B cell (primary cell): ENCODE results near the gene SLC15A4. TPM values are rescaled to one million over a fixed set of nuclear protein-coding genes. Genes with fewer than 3 reads are reported as not detected.
"Not testable (repeated sequence)": the region's sequence is repeated elsewhere in the genome, so short reads cannot be mapped to it uniquely, and the experiment has no call there.

ENCODE experiments used
- ATAC-seq: fragments of 200-7000 bp; cut with Tn5 transposase; one replicate; pipeline ENCODE4 v1.10.0; 2021; ENCODE audit warnings: low read depth, mild to moderate bottlenecking, moderate number of reproducible peaks, moderate library complexity
- CTCF ChIA-PET: fragments of 350-600 bp; sonication (Branson Sonifier 250); formaldehyde crosslinking; loops from one replicate; lab custom pipeline; 2021; ENCODE audit warnings: antibody characterized with exemption, inconsistent platforms; lab: Charles Lee
- POLR2A ChIA-PET: fragments of 350-600 bp; sonication (Branson Sonifier 250); formaldehyde crosslinking; loops from one replicate; lab custom pipeline; 2021; ENCODE audit warnings: antibody characterized with exemption; lab: Charles Lee
- DNase-seq: peaks from one replicate; pipeline ENCODE4 v3.0.0; 2013
- H2AFZ ChIP-seq: 2 replicates; pipeline ENCODE4 v1.6.1; 2012; ENCODE audit warnings: mild to moderate bottlenecking, low read depth, low read length; ENCODE audit not compliant: insufficient read depth, poor library complexity, severe bottlenecking
- H3K27ac ChIP-seq, 2 donors: 1 replicate in 1 of 2; 2 replicates in 1 of 2; pipeline ENCODE4 v1.5.1; 2012 to 2013; ENCODE audit warnings: low read length in 2 of 2, mild to moderate bottlenecking in 2 of 2, moderate library complexity in 1 of 2
- H3K27me3 ChIP-seq, 4 experiments: fragments of 200-600 bp in 1 of 4; sonication (generic) in 1 of 4; replicated peaks in 1 of 4; 1 replicate in 2 of 4; 2 replicates in 2 of 4; pipeline versions ENCODE4 v1.6.1 to v1.7.0; 2013 to 2016; ENCODE audit warnings: low read length in 3 of 4, mild to moderate bottlenecking in 2 of 4, mixed read lengths in 1 of 4, moderate library complexity in 1 of 4; ENCODE audit not compliant: insufficient read depth in 4 of 4, control insufficient read depth in 3 of 4; ENCODE audit errors: control extremely low read depth in 1 of 4
- H3K36me3 ChIP-seq, 2 experiments: replicated peaks in 1 of 2; 1 replicate in 1 of 2; 2 replicates in 1 of 2; pipeline versions ENCODE4 v1.6.1 to v1.7.1; 2013; ENCODE audit warnings: low read length in 1 of 2; ENCODE audit not compliant: insufficient read depth in 2 of 2, control insufficient read depth in 1 of 2; ENCODE audit errors: control extremely low read depth in 1 of 2, extremely low read depth in 1 of 2
- H3K4me1 ChIP-seq, 2 donors: fragments of 200-600 bp in 1 of 2; sonication (generic) in 1 of 2; 1 replicate in 1 of 2; 2 replicates in 1 of 2; pipeline versions ENCODE4 v1.5.1 to v1.6.1; 2013 to 2017; ENCODE audit warnings: low read length in 2 of 2; ENCODE audit not compliant: control insufficient read depth in 2 of 2, insufficient read depth in 2 of 2
- H3K4me2 ChIP-seq: replicated peaks from 2 replicates; pipeline ENCODE3; 2012; ENCODE audit warnings: mild to moderate bottlenecking, low read depth, low read length; ENCODE audit not compliant: poor library complexity, severe bottlenecking
- H3K4me3 ChIP-seq, 5 experiments: fragments of 200-600 bp in 1 of 5; sonication (generic) in 1 of 5; 1 replicate in 3 of 5; 2 replicates in 2 of 5; pipeline versions ENCODE4 v1.5.1 to v1.7.0; 2011 to 2016; ENCODE audit warnings: low read length in 4 of 5, mild to moderate bottlenecking in 4 of 5, low read depth in 2 of 5, control low read depth in 1 of 5, moderate library complexity in 1 of 5; ENCODE audit not compliant: insufficient read depth in 1 of 5; ENCODE audit errors: control extremely low read depth in 1 of 5, extremely low read depth in 1 of 5
- H3K79me2 ChIP-seq: fragments of 200-600 bp; sonication (generic); one replicate; pipeline ENCODE4 v1.6.0; 2016; ENCODE audit warnings: low read length; ENCODE audit not compliant: control insufficient read depth, insufficient read depth
- H3K9ac ChIP-seq: fragments of 200-600 bp; sonication (generic); 2 replicates; pipeline ENCODE4 v1.6.1; 2017; ENCODE audit warnings: mild to moderate bottlenecking, low read length, moderate library complexity
- H3K9me3 ChIP-seq, 3 donors: one replicate each; pipeline versions ENCODE4 v1.6.1 to v1.7.1; 2013; ENCODE audit warnings: low read length in 2 of 3; ENCODE audit not compliant: control insufficient read depth in 2 of 3, insufficient read depth in 1 of 3; ENCODE audit errors: control extremely low read depth in 1 of 3
- H4K20me1 ChIP-seq: 2 replicates; pipeline ENCODE4 v1.6.0; 2012; ENCODE audit warnings: mild to moderate bottlenecking, low read length; ENCODE audit not compliant: insufficient read depth, control insufficient read depth, poor library complexity, severe bottlenecking
- H3K27ac Mint-ChIP-seq: one replicate; pipeline ENCODE4 v1.8.0; 2021; ENCODE audit warnings: mixed read lengths
- H3K27me3 Mint-ChIP-seq: one replicate; pipeline ENCODE4 v1.8.0; 2021; ENCODE audit warnings: mixed read lengths
- H3K4me1 Mint-ChIP-seq: one replicate; pipeline ENCODE4 v1.8.0; 2021; ENCODE audit warnings: mixed read lengths
- H3K4me3 Mint-ChIP-seq: one replicate; pipeline ENCODE4 v1.8.0; 2021; ENCODE audit warnings: mixed read lengths
- H3K9me3 Mint-ChIP-seq: one replicate; pipeline ENCODE4 v1.8.0; 2022; ENCODE audit warnings: mixed read lengths; ENCODE audit not compliant: insufficient read depth
- EZH2 ChIP-seq: IDR thresholded peaks from 2 replicates; pipeline ENCODE4 v1.6.1; 2012; ENCODE audit warnings: borderline replicate concordance, low read depth, mild to moderate bottlenecking, moderate library complexity, low read length; ENCODE audit not compliant: insufficient read depth, poor library complexity, severe bottlenecking
- WGBS: methylation state at CpG from one replicate; pipeline ENCODE4 v1.1.5; 2013; ENCODE audit warnings: missing lambda C conversion rate; ENCODE audit not compliant: insufficient coverage; 5-methylcytosine and 5-hydroxymethylcytosine counted together
- intact Hi-C: fragments of 100-400 bp; cut with micrococcal nuclease; formaldehyde crosslinking; loops from one replicate; pipeline ENCODE4 v1.10.0; 2022
- polyA plus RNA-seq: library from polyadenylated mRNA; depleted of rRNA; stranded (reverse); fragments of >200 nt; gene quantifications from 2 replicates; pipeline ENCODE4 v1.2.3, GENCODE V29; 2012
- total RNA-seq, 2 donors: library from RNA; stranded (reverse); fragments of 120-200 nt in 1 of 2; gene quantifications; 1 replicate in 1 of 2; 2 replicates in 1 of 2; pipeline versions ENCODE4 v1.2.3 to v1.2.4, GENCODE V29; 2013 to 2022
- TF ChIP-seq, protein P1 (sequence below): fragments of 200-600 bp; IDR thresholded peaks from one replicate; pipeline ENCODE4 v1.8.0; 2022; ENCODE audit warnings: antibody characterized with exemption, mild to moderate bottlenecking

The SLC15A4 gene
- total and polyA plus RNA-seq, 2 donors (not counting 1 experiment from before 2014, with no cell fraction given): 48.9 to 67.2 TPM

- peaks cover 25% of the 10 kb centered on the region for H3K4me1 Mint-ChIP-seq
- CTCF ChIA-PET: interaction anchor here (1.6 kb wide), 1 partner anchor 12 kb away, joined by 3 read pairs; no protein-coding TSS in a partner anchor
Measured at GRCh38 chr12:128842579-128842978, 18.8 kb upstream of the SLC15A4 start.

DNA sequence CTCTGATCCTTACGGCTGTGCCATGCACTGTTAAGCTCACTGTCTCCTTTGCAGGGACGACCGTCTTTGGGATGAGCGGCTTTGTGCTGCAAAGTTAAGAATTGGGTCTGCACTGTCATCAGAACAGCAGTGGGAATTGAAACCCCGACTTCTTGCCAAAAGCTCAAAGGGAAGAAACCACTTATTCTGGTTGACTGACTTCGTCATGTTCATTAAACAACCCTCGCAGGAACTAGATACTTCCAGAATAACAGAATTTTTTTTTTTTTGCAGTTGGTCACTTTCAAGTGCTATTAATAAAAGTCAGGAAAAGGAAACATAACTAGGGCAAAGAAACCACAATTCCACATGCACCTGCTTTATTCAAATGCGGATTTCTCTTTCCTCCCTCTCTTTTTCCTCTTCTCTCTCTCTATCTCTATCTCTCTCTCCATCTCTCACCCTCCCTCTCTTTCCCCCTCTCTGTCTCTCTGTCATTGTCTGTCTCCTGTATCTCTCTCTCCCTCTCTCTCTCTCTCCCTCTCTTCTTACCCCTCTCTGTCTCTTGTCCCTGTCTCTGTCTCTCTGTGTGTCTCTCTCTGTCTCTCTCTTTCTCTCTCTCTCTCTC lies 17.2 kb upstream of the SLC15A4 start:
- 0% methylated on average over 6 of the region's 8 CpGs for WGBS
- intact Hi-C loops: no loop called here
- H3K9ac ChIP-seq: peak overlapping the region; percentile 26
- Mint-ChIP-seq H3K9me3 (no peaks in the 10 kb centered on the region), H3K27ac (peak overlapping the region; percentile 27), H3K4me1 (peaks cover 25% of the 10 kb centered on the region), H3K27me3 (no peaks in the 10 kb centered on the region), H3K4me3 (peak overlapping the region; percentile 57)
- H3K9me3 ChIP-seq: no peaks in the 10 kb centered on the region
- ChIA-PET CTCF (interaction anchor here (0.7 to 1.8 kb wide), 4 partner anchors 11 to 43 kb away, joined by 3 to 7 read pairs (median 4); no protein-coding TSS in a partner anchor), POLR2A (interaction anchor here (0.5 kb wide), 1 partner anchor 23 kb away, joined by 3 read pairs; no protein-coding TSS in a partner anchor)
- H3K4me3 ChIP-seq: peak overlapping the region in 1 of 5 experiments; percentile 19
- H3K79me2 ChIP-seq: peaks cover 5% of the 10 kb centered on the region
- H3K36me3 ChIP-seq: no peaks in the 10 kb centered on the region
- H3K27ac ChIP-seq: no peak overlapping the region
- H3K4me1 ChIP-seq: peaks cover 15 to 28% of the 10 kb centered on the region in 2 donors
- ATAC-seq (peak; percentile 73), DNase-seq (peak; percentile 63)
- peak overlapping the region; percentile 72 for H3K4me2 ChIP-seq
- no peak overlapping the region for H2AFZ ChIP-seq
- TF ChIP-seq, protein P1, sequence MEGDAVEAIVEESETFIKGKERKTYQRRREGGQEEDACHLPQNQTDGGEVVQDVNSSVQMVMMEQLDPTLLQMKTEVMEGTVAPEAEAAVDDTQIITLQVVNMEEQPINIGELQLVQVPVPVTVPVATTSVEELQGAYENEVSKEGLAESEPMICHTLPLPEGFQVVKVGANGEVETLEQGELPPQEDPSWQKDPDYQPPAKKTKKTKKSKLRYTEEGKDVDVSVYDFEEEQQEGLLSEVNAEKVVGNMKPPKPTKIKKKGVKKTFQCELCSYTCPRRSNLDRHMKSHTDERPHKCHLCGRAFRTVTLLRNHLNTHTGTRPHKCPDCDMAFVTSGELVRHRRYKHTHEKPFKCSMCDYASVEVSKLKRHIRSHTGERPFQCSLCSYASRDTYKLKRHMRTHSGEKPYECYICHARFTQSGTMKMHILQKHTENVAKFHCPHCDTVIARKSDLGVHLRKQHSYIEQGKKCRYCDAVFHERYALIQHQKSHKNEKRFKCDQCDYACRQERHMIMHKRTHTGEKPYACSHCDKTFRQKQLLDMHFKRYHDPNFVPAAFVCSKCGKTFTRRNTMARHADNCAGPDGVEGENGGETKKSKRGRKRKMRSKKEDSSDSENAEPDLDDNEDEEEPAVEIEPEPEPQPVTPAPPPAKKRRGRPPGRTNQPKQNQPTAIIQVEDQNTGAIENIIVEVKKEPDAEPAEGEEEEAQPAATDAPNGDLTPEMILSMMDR: no peak
- peaks cover 0 to 13% (median 0%) of the 10 kb centered on the region in 4 experiments for H3K27me3 ChIP-seq
- no peaks in the 10 kb centered on the region for H4K20me1 ChIP-seq

More at GRCh38 chr12:128842579-128842978, 18.8 kb upstream of the SLC15A4 start:
- peaks cover 15 to 28% of the 10 kb centered on the region in 2 donors for H3K4me1 ChIP-seq
- no peak overlapping the region for H3K4me2 ChIP-seq
- no peak overlapping the region for H3K27ac ChIP-seq
- no peaks in the 10 kb centered on the region for H4K20me1 ChIP-seq
- Mint-ChIP-seq H3K9me3 (no peaks in the 10 kb centered on the region), H3K27ac (no peak overlapping the region), H3K27me3 (no peaks in the 10 kb centered on the region), H3K4me3 (no peak overlapping the region)
- H2AFZ ChIP-seq: no peak overlapping the region
- TF ChIP-seq EZH2: no peak
- TF ChIP-seq, protein P1: no peak
- 91% methylated on average over 9 of the region's 11 CpGs for WGBS
- no peaks in the 10 kb centered on the region for H3K36me3 ChIP-seq
- POLR2A ChIA-PET: no interaction called here
- H3K4me3 ChIP-seq: no peak overlapping the region
- H3K79me2 ChIP-seq: peaks cover 5% of the 10 kb centered on the region
- no peak overlapping the region for H3K9ac ChIP-seq
- peaks cover 0 to 13% (median 0%) of the 10 kb centered on the region in 4 experiments for H3K27me3 ChIP-seq
- ATAC-seq (no peak), DNase-seq (no peak)
- peaks cover 0 to 4% (median 0%) of the 10 kb centered on the region in 3 donors for H3K9me3 ChIP-seq
- intact Hi-C loops: no loop called here

DNA sequence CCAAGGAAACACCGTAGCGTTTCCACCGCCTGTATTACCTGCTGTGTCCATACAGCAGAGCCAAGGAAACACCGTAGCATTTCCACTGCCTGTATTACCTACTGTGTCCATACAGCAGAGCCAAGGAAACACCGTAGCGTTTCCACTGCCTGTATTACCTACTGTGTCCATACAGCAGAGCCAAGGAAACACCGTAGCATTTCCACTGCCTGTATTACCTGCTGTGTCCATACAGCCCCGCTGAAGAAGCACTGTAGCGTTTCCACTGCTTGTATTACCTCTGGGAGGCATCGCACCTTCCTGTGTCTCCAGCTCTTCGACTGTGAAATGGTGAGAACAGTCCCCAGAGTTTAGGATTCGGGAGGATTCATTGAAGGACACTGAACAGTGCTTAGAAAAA lies 16.1 kb upstream of the SLC15A4 start:
- WGBS: 95% methylated on average over 9 of the region's 12 CpGs
- H3K4me2 ChIP-seq, H3K27ac ChIP-seq, DNase-seq, H4K20me1 ChIP-seq, H3K27ac Mint-ChIP-seq, H3K4me3 ChIP-seq, H3K9me3 ChIP-seq, H3K9me3 Mint-ChIP-seq, H3K4me3 Mint-ChIP-seq, H3K27me3 Mint-ChIP-seq, H3K36me3 ChIP-seq, POLR2A ChIA-PET, H3K9ac ChIP-seq, H3K79me2 ChIP-seq, H2AFZ ChIP-seq, intact Hi-C loops, ATAC-seq: not testable (repeated sequence)
- CTCF ChIA-PET: interaction anchor here (1.8 kb wide), 1 partner anchor 10 kb away, joined by 7 read pairs; no protein-coding TSS in a partner anchor
- Histone ChIP-seq H3K4me1 (peaks cover 15 to 28% of the 10 kb centered on the region in 2 donors), H3K27me3 (peaks cover 0 to 11% (median 0%) of the 10 kb centered on the region in 4 experiments)
- peaks cover 25% of the 10 kb centered on the region for H3K4me1 Mint-ChIP-seq
